NCI-H774 (cell line): ENCODE data around the gene ZNF827.

Source experiments
- DNase-seq: peaks from one replicate; lab custom pipeline; 2025; lab: John Stamatoyannopoulos, UW

The ZNF827 gene

GRCh38 chr4:145792429-145792828 lies 146.2 kb downstream of the ZNF827 start:
- DNase-seq: no peak

GRCh38 chr4:145791988-145792387 lies 146.6 kb downstream of the ZNF827 start:
- no peak for DNase-seq

- no peak for DNase-seq
These were observed 149.9 kb downstream of the ZNF827 start for GRCh38 chr4:145788755-145789154.

- DNase-seq: no peak
These were observed 151.8 kb downstream of the ZNF827 start for GRCh38 chr4:145786830-145787229.

GRCh38 chr4:145786261-145786660 lies 152.4 kb downstream of the ZNF827 start:
- DNase-seq: no peak

- no peak for DNase-seq
These were observed 153.1 kb downstream of the ZNF827 start for GRCh38 chr4:145785391-145786008.

GRCh38 chr4:145784036-145784435 lies 154.6 kb downstream of the ZNF827 start:
- no peak for DNase-seq

- no peak for DNase-seq
These were observed 155.9 kb downstream of the ZNF827 start for GRCh38 chr4:145782756-145783155.

- no peak for DNase-seq
These were observed 157.3 kb downstream of the ZNF827 start for GRCh38 chr4:145781351-145781750.

- no peak for DNase-seq
These were observed 159.3 kb downstream of the ZNF827 start for GRCh38 chr4:145779319-145779801.

GRCh38 chr4:145776208-145776607 lies 162.4 kb downstream of the ZNF827 start:
- DNase-seq: no peak

GRCh38 chr4:145775406-145775805 lies 163.2 kb downstream of the ZNF827 start:
- DNase-seq: no peak

GRCh38 chr4:145774473-145774872 lies 164.2 kb downstream of the ZNF827 start:
- DNase-seq: no peak

- DNase-seq: no peak
These were observed 164.9 kb downstream of the ZNF827 start for GRCh38 chr4:145773581-145774234.

- no peak for DNase-seq
These were observed 166.3 kb downstream of the ZNF827 start for GRCh38 chr4:145772347-145772746.

GRCh38 chr4:145770124-145770523 lies 168.5 kb downstream of the ZNF827 start:
- no peak for DNase-seq

- no peak for DNase-seq
These were observed 169.1 kb downstream of the ZNF827 start for GRCh38 chr4:145769450-145770037.

GRCh38 chr4:145766273-145766672 lies 172.3 kb downstream of the ZNF827 start:
- no peak for DNase-seq

GRCh38 chr4:145763399-145763798 lies 175.2 kb downstream of the ZNF827 start:
- no peak for DNase-seq

GRCh38 chr4:145762719-145763118 lies 175.9 kb downstream of the ZNF827 start:
- DNase-seq: no peak

- no peak for DNase-seq
These were observed 177.4 kb downstream of the ZNF827 start for GRCh38 chr4:145760961-145761929.

- DNase-seq: no peak
These were observed 178.4 kb downstream of the ZNF827 start for GRCh38 chr4:145760176-145760575.
